ENCODE results near the gene MYH10.

MYH10 gene

DNA sequence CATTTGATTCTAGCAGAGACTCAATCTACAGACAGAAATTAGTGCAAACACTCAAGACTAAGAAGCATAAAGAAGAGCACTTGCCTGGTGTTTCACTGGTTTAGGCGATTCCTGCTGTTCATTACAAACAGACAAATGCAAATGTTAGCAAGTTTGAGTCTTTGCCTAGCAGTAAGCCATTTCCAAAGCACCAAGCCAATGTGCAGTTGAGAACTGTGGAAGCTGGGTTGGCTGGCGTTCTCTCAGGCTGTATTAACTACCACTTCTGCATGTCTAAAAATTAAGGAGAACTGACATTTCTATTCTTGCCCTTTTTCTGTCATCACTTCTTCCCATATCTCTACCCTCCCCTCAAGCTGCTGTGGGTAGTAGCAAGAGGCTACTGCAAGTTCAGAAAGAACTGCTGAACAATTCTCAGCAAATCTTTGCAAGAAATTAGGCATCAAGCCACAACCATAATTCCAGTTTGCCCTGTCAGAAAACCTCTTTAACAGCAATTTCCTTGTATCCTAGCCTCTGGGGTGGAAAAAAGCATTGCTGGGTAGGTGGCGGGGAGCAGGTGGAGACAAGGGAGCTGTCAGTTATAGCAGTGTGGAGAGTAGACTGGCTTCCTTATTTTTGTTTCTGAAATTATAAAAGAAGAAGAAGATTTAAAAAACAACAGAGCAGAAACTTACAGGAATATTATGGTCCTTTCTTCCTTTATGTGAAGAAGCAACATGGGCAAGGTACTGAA, 53.8 kb downstream of the MYH10 start:
- TF ChIP-seq CTCF (IDR thresholded peaks at IDR 0.05): no peak
- no peaks in the 10 kb centered on the region for H3K36me3 ChIP-seq
- intact Hi-C loops (cut with DNase I; ENCODE audit: low total_unique reads): loop anchor here (10.0 kb wide), 1 partner anchor 48 kb away; no protein-coding TSS in a partner anchor
- peak overlapping the region; percentile 65 to 71 for H3K27ac ChIP-seq
- peaks cover 0 to 70% (median 27%) of the 10 kb centered on the region in 4 donors for H3K4me1 ChIP-seq
- H3K27me3 ChIP-seq: no peaks in the 10 kb centered on the region
- no peak overlapping the region for H3K4me3 ChIP-seq
- DNase-seq: no peak
- no peaks in the 10 kb centered on the region for H3K9me3 ChIP-seq

GRCh38 chr17:8574687-8575086, 55.8 kb downstream of the MYH10 start:
- Histone ChIP-seq H3K36me3 (peaks cover 0 to 6% (median 0%) of the 10 kb centered on the region in 3 donors), H3K27ac (peak overlapping the region; percentile 16 to 71), H3K27me3 (no peaks in the 10 kb centered on the region), H3K4me1 (peaks cover 0 to 64% (median 16%) of the 10 kb centered on the region in 4 donors), H3K4me3 (no peak overlapping the region), H3K9me3 (no peaks in the 10 kb centered on the region)
- DNase-seq: peak in 1 of 2 donors; percentile 48
- intact Hi-C loops (cut with DNase I; ENCODE audit: low total_unique reads): loop anchor here (5.0 to 10.0 kb wide), 2 partner anchors 50 to 173 kb away; no protein-coding TSS in a partner anchor
- TF ChIP-seq CTCF (IDR thresholded peaks at IDR 0.05): peak; percentile 56 to 69

GRCh38 chr17:8572764-8573163, 57.8 kb downstream of the MYH10 start:
- H3K4me3 ChIP-seq: no peak overlapping the region
- H3K27me3 ChIP-seq: no peaks in the 10 kb centered on the region
- peaks cover 11 to 24% (median 16%) of the 10 kb centered on the region in 3 donors for H3K36me3 ChIP-seq
- H3K27ac ChIP-seq: peak overlapping the region; percentile 46 to 71
- DNase-seq: no peak
- peaks cover 0 to 62% (median 15%) of the 10 kb centered on the region in 4 donors for H3K4me1 ChIP-seq
- peak; percentile 19 to 25 for TF ChIP-seq CTCF (IDR thresholded peaks at IDR 0.05)
- intact Hi-C loops (cut with DNase I; ENCODE audit: low total_unique reads): loop anchor here (5.0 to 10.0 kb wide), 2 partner anchors 52 to 175 kb away; no protein-coding TSS in a partner anchor
- no peaks in the 10 kb centered on the region for H3K9me3 ChIP-seq

DNA sequence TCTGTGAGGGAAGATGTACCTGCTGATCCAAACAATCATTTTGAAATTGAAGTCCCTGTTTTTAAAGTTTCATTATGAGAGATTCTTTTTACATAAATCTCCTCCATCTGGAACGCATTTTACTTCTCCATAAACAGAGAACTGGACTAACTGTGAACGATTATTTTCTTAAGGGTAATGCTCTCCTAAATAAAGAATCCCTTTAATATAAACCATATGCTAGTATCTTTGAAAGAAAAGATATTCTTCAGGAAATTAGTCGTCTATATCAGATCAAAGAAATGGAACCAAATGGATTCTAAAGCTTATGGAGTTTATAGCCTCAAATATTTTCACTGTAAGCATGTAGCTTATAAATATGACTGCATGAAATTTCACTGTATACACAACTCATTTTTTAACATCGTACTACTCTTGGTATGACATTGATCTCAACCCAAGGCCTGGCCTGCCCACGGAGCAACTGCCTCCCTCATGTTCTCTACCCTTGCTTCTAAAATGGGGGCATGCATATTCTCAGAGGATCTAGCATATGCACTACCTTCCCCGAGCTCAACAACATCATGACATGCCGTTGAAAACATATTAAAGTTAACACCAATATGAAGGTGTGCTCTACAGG, 66.4 kb downstream of the MYH10 start:
- Histone ChIP-seq H3K4me1 (peaks cover 0 to 70% (median 9%) of the 10 kb centered on the region in 4 donors), H3K36me3 (peaks cover 25 to 37% (median 31%) of the 10 kb centered on the region in 3 donors), H3K27ac (peak overlapping the region; percentile 25 to 54), H3K9me3 (no peaks in the 10 kb centered on the region), H3K4me3 (no peak overlapping the region), H3K27me3 (no peaks in the 10 kb centered on the region)
- no peak for TF ChIP-seq CTCF (IDR thresholded peaks at IDR 0.05)
- DNase-seq: no peak
- intact Hi-C loops (cut with DNase I; ENCODE audit: low total_unique reads): no loop called here

DNA sequence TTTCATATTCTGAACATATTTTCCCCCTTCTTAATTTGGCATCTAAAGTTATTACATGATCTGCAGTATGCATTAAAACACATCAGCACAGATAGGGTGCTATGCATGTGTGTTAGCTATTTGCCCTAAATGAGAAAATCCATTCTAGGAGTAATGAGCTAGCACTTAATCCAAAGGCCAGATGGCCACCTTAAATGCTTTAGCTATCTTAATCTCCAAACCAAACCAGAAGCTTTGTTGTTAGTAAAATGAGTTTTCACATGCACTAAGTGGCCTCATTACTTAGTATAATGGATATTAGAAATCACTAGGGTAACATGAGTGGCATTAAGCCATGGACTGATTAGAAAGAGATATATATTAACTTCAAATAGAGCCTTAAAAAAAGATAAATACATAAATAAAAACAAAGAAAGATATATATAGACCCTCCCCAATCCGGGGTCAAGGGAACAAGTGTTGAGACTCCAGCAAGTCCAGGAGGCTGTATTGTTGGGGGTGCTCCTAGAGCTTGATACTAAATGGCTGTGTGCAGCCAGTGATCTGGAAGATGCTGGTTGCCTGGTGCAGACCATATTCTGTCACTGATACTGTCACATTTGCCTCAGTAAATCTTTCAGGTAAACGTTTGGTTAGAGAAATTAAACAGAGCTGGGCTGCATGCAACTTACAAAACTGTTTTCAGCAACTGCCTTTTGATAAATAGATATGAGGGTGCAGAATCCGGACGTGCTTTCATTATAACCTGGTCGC, 67.3 kb downstream of the MYH10 start:
- no peaks in the 10 kb centered on the region for H3K27me3 ChIP-seq
- H3K27ac ChIP-seq: peak overlapping the region; percentile 25 to 54
- no peak overlapping the region for H3K4me3 ChIP-seq
- H3K4me1 ChIP-seq: peaks cover 0 to 77% (median 11%) of the 10 kb centered on the region in 4 donors
- peaks cover 17 to 30% (median 22%) of the 10 kb centered on the region in 3 donors for H3K36me3 ChIP-seq
- no peak for DNase-seq
- no peak for TF ChIP-seq CTCF (IDR thresholded peaks at IDR 0.05)
- intact Hi-C loops (cut with DNase I; ENCODE audit: low total_unique reads): no loop called here
- no peaks in the 10 kb centered on the region for H3K9me3 ChIP-seq

Measured in tibial artery (tissue), 4 donors.